H9 (cell line): ENCODE data around the gene NECAB2. TPM values are rescaled to one million over a fixed set of nuclear protein-coding genes. Genes with fewer than 3 reads are reported as not detected.

Experiments used
- DNase-seq: peaks from one replicate; pipeline ENCODE4 v3.0.0-alpha.2; 2017
- H2AFZ ChIP-seq: one replicate; pipeline ENCODE4 v1.6.1; 2013; ENCODE audit warnings: mild to moderate bottlenecking, low read length, control low read depth, moderate library complexity
- H2AK5ac ChIP-seq: 2 replicates; pipeline ENCODE4 v1.6.1; 2013; ENCODE audit warnings: low read length, control low read depth, mixed read lengths; ENCODE audit not compliant: insufficient read length
- H2BK120ac ChIP-seq: one replicate; pipeline ENCODE4 v1.6.1; 2013; ENCODE audit warnings: low read depth, mild to moderate bottlenecking, low read length, control low read depth, inconsistent platforms; ENCODE audit not compliant: poor library complexity, severe bottlenecking
- H2BK12ac ChIP-seq: 2 replicates; pipeline ENCODE4 v1.6.1; 2013; ENCODE audit warnings: low read length, control low read depth, mixed read lengths, low read depth; ENCODE audit not compliant: insufficient read length
- H2BK15ac ChIP-seq: 2 replicates; pipeline ENCODE4 v1.6.1; 2013; ENCODE audit warnings: low read depth, low read length, control low read depth
- H2BK20ac ChIP-seq: one replicate; pipeline ENCODE4 v1.6.1; 2013; ENCODE audit warnings: low read depth, mild to moderate bottlenecking, low read length, control low read depth, inconsistent platforms; ENCODE audit not compliant: poor library complexity, severe bottlenecking
- H2BK5ac ChIP-seq: 2 replicates; pipeline ENCODE4 v1.6.1; 2013; ENCODE audit warnings: low read length, control low read depth, mixed read lengths; ENCODE audit not compliant: insufficient read length
- H3K14ac ChIP-seq: 2 replicates; pipeline ENCODE4 v1.6.1; 2013; ENCODE audit warnings: low read length, control low read depth; ENCODE audit not compliant: insufficient read depth
- H3K18ac ChIP-seq: 2 replicates; pipeline ENCODE4 v1.6.1; 2013; ENCODE audit warnings: low read depth, mild to moderate bottlenecking, mixed read lengths, low read length, control low read depth; ENCODE audit not compliant: insufficient read length
- H3K23ac ChIP-seq: 2 replicates; pipeline ENCODE4 v1.6.1; 2013; ENCODE audit warnings: low read length, control low read depth, mixed read lengths, low read depth; ENCODE audit not compliant: insufficient read length
- H3K23me2 ChIP-seq: 2 replicates; pipeline ENCODE4 v1.6.1; 2013; ENCODE audit warnings: low read depth, mild to moderate bottlenecking, mixed read lengths, low read length, control low read depth; ENCODE audit not compliant: insufficient read length, poor library complexity, severe bottlenecking
- H3K27ac ChIP-seq: 2 replicates; pipeline ENCODE4 v1.5.1; 2013; ENCODE audit warnings: low read length, control low read depth, mixed read lengths, low read depth; ENCODE audit not compliant: insufficient read length
- H3K27me3 ChIP-seq: 2 replicates; pipeline ENCODE4 v1.6.1; 2013; ENCODE audit warnings: low read length, control low read depth, inconsistent platforms; ENCODE audit not compliant: insufficient read depth
- H3K4ac ChIP-seq: 2 replicates; pipeline ENCODE4 v1.6.1; 2013; ENCODE audit warnings: low read depth, mild to moderate bottlenecking, control low read depth, inconsistent platforms, low read length, moderate library complexity
- H3K4me1 ChIP-seq: 2 replicates; pipeline ENCODE4 v1.6.1; 2013; ENCODE audit warnings: low read length, control low read depth, inconsistent platforms; ENCODE audit not compliant: insufficient read depth
- H3K4me2 ChIP-seq: 2 replicates; pipeline ENCODE4 v1.6.1; 2013; ENCODE audit warnings: low read length, control low read depth, mixed read lengths; ENCODE audit not compliant: insufficient read length, insufficient read depth
- H3K56ac ChIP-seq: 2 replicates; pipeline ENCODE4 v1.6.1; 2013; ENCODE audit warnings: low read depth, mild to moderate bottlenecking, mixed read lengths, low read length, control low read depth; ENCODE audit not compliant: insufficient read length
- H3K79me1 ChIP-seq: 2 replicates; pipeline ENCODE4 v1.6.1; 2013; ENCODE audit warnings: low read depth, mild to moderate bottlenecking, moderate library complexity, low read length, control low read depth, inconsistent platforms; ENCODE audit not compliant: insufficient read depth, poor library complexity, severe bottlenecking
- H3K79me2 ChIP-seq: 2 replicates; pipeline ENCODE4 v1.6.1; 2013; ENCODE audit warnings: low read length, control low read depth, inconsistent platforms; ENCODE audit not compliant: insufficient read depth
- H3K9ac ChIP-seq: 2 replicates; pipeline ENCODE4 v1.6.1; 2013; ENCODE audit warnings: low read length, control low read depth, mixed read lengths; ENCODE audit not compliant: insufficient read length; ENCODE audit errors: extremely low read depth
- H3K9me3 ChIP-seq: one replicate; pipeline ENCODE4 v1.6.1; 2013; ENCODE audit warnings: low read depth, low read length, inconsistent platforms; ENCODE audit not compliant: control insufficient read depth
- H3T11ph ChIP-seq: one replicate; pipeline ENCODE4 v1.6.1; 2013; ENCODE audit warnings: mild to moderate bottlenecking, low read length, control low read depth, inconsistent platforms
- H4K20me1 ChIP-seq: one replicate; pipeline ENCODE4 v1.6.1; 2013; ENCODE audit not compliant: control insufficient read depth, insufficient read length, insufficient read depth
- H4K5ac ChIP-seq: 2 replicates; pipeline ENCODE4 v1.6.1; 2013; ENCODE audit warnings: low read depth, mild to moderate bottlenecking, mixed read lengths, low read length, control low read depth; ENCODE audit not compliant: insufficient read length
- H4K8ac ChIP-seq: replicated peaks from 2 replicates; pipeline ENCODE4 v1.6.1; 2013; ENCODE audit warnings: low read length, control low read depth, mixed read lengths, low read depth; ENCODE audit not compliant: insufficient read length
- H4K91ac ChIP-seq: 2 replicates; pipeline ENCODE4 v1.6.1; 2013; ENCODE audit warnings: low read depth, mild to moderate bottlenecking, moderate library complexity, mixed read lengths, low read length, control low read depth; ENCODE audit not compliant: insufficient read length
- H3K27ac Mint-ChIP-seq, 3 experiments: 2 replicates in 2 of 3; 3 replicates in 1 of 3; pipeline ENCODE4 v1.8.0; 2020 to 2021; ENCODE audit warnings: mixed read lengths in 3 of 3, mild to moderate bottlenecking in 1 of 3, moderate library complexity in 1 of 3
- H3K27me3 Mint-ChIP-seq: 2 replicates; pipeline ENCODE4 v1.8.0; 2021; ENCODE audit warnings: low read depth, mild to moderate bottlenecking, moderate library complexity, mixed read lengths
- H3K36me3 Mint-ChIP-seq, 3 experiments: 2 replicates in 2 of 3; 3 replicates in 1 of 3; pipeline ENCODE4 v1.8.0; 2020 to 2021; ENCODE audit warnings: low read depth in 3 of 3, mixed read lengths in 3 of 3; ENCODE audit not compliant: insufficient read depth in 1 of 3
- H3K4me1 Mint-ChIP-seq, 2 experiments: 2 replicates each; pipeline ENCODE4 v1.8.0; 2020; ENCODE audit warnings: mixed read lengths in 2 of 2
- H3K4me3 Mint-ChIP-seq, 2 experiments: 2 replicates in 1 of 2; 3 replicates in 1 of 2; pipeline ENCODE4 v1.8.0; 2020 to 2021; ENCODE audit warnings: mild to moderate bottlenecking in 2 of 2, mixed read lengths in 2 of 2, moderate library complexity in 1 of 2
- H3K9me3 Mint-ChIP-seq, 2 experiments: 2 replicates in 1 of 2; 3 replicates in 1 of 2; pipeline ENCODE4 v1.8.0; 2020; ENCODE audit warnings: mild to moderate bottlenecking in 2 of 2, mixed read lengths in 2 of 2, moderate library complexity in 1 of 2
- WGBS: extraction: QIAGEN DNeasy Blood & Tissue Kit; methylation state at CpG from one replicate; pipeline ENCODE4 v1.1.7; 2013; ENCODE audit warnings: missing lambda C conversion rate, low lambda C conversion rate, mixed read lengths; ENCODE audit not compliant: insufficient read length; ENCODE audit errors: extremely low coverage; 5-methylcytosine and 5-hydroxymethylcytosine counted together
- total RNA-seq: library from RNA; stranded (reverse); gene quantifications from 2 replicates; pipeline ENCODE4 v1.2.1, GENCODE V29; 2021
- TF ChIP-seq, protein P1 (sequence below): fragments of 200-600 bp; sonication (generic); conservative IDR thresholded peaks from 3 replicates; pipeline ENCODE4 v1.8.0; 2021; ENCODE audit warnings: antibody characterized with exemption, mild to moderate bottlenecking

Gene NECAB2
- total RNA-seq, 1 experiment from 2014 or later, result 12.6 TPM

DNA sequence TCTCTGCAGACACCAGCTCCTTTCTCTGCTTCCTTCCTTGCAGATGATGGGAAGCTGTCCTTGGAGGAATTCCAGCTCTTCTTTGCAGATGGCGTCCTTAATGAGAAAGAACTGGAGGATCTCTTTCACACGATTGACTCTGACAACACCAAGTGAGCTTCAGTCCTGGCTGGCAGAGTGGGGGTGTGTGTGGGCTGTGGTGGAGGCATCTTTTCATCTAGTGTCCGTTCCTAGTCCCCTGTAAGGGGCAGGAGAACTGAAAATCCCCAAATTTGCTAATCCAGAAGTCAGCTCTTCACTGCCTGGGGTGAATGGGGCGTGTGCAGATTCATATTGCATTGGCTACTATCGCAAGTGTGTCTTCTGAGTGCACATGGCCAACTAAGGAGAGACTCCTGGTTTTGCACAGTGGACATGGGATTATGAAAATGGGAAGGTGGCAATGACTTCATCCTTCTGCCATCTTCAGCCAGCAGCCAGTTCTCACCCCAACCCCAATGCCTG, 10.4 kb downstream of the NECAB2 start:
- H2AK5ac ChIP-seq, result no peak overlapping the region
- Mint-ChIP-seq H3K36me3 (peaks cover 21 to 40% (median 25%) of the 10 kb centered on the region in 3 experiments), H3K9me3 (peaks cover 20 to 21% of the 10 kb centered on the region in 2 experiments), H3K4me3 (no peak overlapping the region), H3K27ac (peak overlapping the region in 2 of 3 experiments; percentile 81 to 86; a peak in 2 of 7 replicates), H3K4me1 (peaks cover 35 to 58% of the 10 kb centered on the region in 2 experiments), H3K27me3 (peaks cover 26% of the 10 kb centered on the region)
- H2BK12ac ChIP-seq, result no peak overlapping the region
- H2BK120ac ChIP-seq, result no peak overlapping the region
- H2BK20ac ChIP-seq, result no peak overlapping the region
- no peak overlapping the region for H4K8ac ChIP-seq
- no peaks in the 10 kb centered on the region for H3K27me3 ChIP-seq
- H3K4me2 ChIP-seq, result no peak overlapping the region
- H2AFZ ChIP-seq, result no peak overlapping the region
- no peaks in the 10 kb centered on the region for H4K20me1 ChIP-seq
- H3K4ac ChIP-seq, result no peak overlapping the region
- H3K9me3 ChIP-seq, result peaks cover 11% of the 10 kb centered on the region
- H3K56ac ChIP-seq, result no peak overlapping the region
- H3K4me1 ChIP-seq, result no peaks in the 10 kb centered on the region
- DNase-seq, result no peak
- no peak overlapping the region for H3K27ac ChIP-seq
- H3K79me1 ChIP-seq, result no peaks in the 10 kb centered on the region
- H4K5ac ChIP-seq, result no peak overlapping the region
- H2BK15ac ChIP-seq, result no peak overlapping the region
- H4K91ac ChIP-seq, result no peak overlapping the region
- no peaks in the 10 kb centered on the region for H3K79me2 ChIP-seq
- H3K23me2 ChIP-seq, result no peaks in the 10 kb centered on the region
- no peak overlapping the region for H3K18ac ChIP-seq
- H2BK5ac ChIP-seq, result no peak overlapping the region
- TF ChIP-seq, protein P1, sequence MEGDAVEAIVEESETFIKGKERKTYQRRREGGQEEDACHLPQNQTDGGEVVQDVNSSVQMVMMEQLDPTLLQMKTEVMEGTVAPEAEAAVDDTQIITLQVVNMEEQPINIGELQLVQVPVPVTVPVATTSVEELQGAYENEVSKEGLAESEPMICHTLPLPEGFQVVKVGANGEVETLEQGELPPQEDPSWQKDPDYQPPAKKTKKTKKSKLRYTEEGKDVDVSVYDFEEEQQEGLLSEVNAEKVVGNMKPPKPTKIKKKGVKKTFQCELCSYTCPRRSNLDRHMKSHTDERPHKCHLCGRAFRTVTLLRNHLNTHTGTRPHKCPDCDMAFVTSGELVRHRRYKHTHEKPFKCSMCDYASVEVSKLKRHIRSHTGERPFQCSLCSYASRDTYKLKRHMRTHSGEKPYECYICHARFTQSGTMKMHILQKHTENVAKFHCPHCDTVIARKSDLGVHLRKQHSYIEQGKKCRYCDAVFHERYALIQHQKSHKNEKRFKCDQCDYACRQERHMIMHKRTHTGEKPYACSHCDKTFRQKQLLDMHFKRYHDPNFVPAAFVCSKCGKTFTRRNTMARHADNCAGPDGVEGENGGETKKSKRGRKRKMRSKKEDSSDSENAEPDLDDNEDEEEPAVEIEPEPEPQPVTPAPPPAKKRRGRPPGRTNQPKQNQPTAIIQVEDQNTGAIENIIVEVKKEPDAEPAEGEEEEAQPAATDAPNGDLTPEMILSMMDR, result no peak
- no peak overlapping the region for H3K23ac ChIP-seq
- no CpG with 5 or more reads among the region's 5 CpGs for whole genome bisulfite sequencing
- H3K9ac ChIP-seq, result no peak overlapping the region
- no peak overlapping the region for H3T11ph ChIP-seq
- no peak overlapping the region for H3K14ac ChIP-seq
